NCI-H460 (cell line): ENCODE results near the gene PACS1. TPM values are rescaled to one million over a fixed set of nuclear protein-coding genes. Genes with fewer than 3 reads are reported as not detected.
"Not testable (repeated sequence)": the region's sequence is repeated elsewhere in the genome, so short reads cannot be mapped to it uniquely, and the experiment has no call there.

Experiments
- DNase-seq: peaks from one replicate; pipeline ENCODE4 v3.0.0-alpha.2; 2016; ENCODE audit warnings: low read depth; ENCODE audit errors: extremely low read depth
- total RNA-seq: library from RNA; depleted of rRNA; stranded (reverse); fragments of >200 nt; shearing (Covaris generic); gene quantifications from 2 replicates; pipeline ENCODE4 v1.2.3, GENCODE V29; 2014

PACS1 gene
- total RNA-seq, 1 experiment from 2014 or later, result 10.3 TPM

- no peak for DNase-seq
Measured at GRCh38 chr11:66239998-66240780, 170.1 kb downstream of the PACS1 start.

- no peak for DNase-seq
Measured at GRCh38 chr11:66240781-66241136, 170.7 kb downstream of the PACS1 start.

GRCh38 chr11:66242095-66242765 lies 172.2 kb downstream of the PACS1 start:
- no peak for DNase-seq

GRCh38 chr11:66243782-66244535 lies 173.9 kb downstream of the PACS1 start:
- DNase-seq, result no peak

GRCh38 chr11:66247295-66247694 lies 177.2 kb downstream of the PACS1 start:
- no peak for DNase-seq

GRCh38 chr11:66247801-66248200 lies 177.7 kb downstream of the PACS1 start:
- DNase-seq, result no peak

- DNase-seq, result no peak
Measured at GRCh38 chr11:66248903-66249302, 178.8 kb downstream of the PACS1 start.

GRCh38 chr11:66251809-66252208 lies 181.7 kb downstream of the PACS1 start:
- no peak for DNase-seq

GRCh38 chr11:66253081-66253480 lies 183.0 kb downstream of the PACS1 start:
- DNase-seq, result not testable (repeated sequence)

GRCh38 chr11:66258473-66258893 lies 188.4 kb downstream of the PACS1 start:
- DNase-seq, result no peak

- no peak for DNase-seq
Measured at GRCh38 chr11:66259225-66259624, 189.2 kb downstream of the PACS1 start.

GRCh38 chr11:66259956-66260355 lies 189.9 kb downstream of the PACS1 start:
- no peak for DNase-seq

- no peak for DNase-seq
Measured at GRCh38 chr11:66261578-66261977, 191.5 kb downstream of the PACS1 start.

GRCh38 chr11:66262191-66262590 lies 192.1 kb downstream of the PACS1 start:
- DNase-seq, result no peak

GRCh38 chr11:66262696-66263095 lies 192.6 kb downstream of the PACS1 start:
- no peak for DNase-seq

GRCh38 chr11:66263231-66263630 lies 193.2 kb downstream of the PACS1 start:
- no peak for DNase-seq

GRCh38 chr11:66263785-66264184 lies 193.7 kb downstream of the PACS1 start:
- DNase-seq, result no peak

GRCh38 chr11:66264383-66264782 lies 194.3 kb downstream of the PACS1 start:
- no peak for DNase-seq

- DNase-seq, result no peak
Measured at GRCh38 chr11:66264914-66265313, 194.8 kb downstream of the PACS1 start.

GRCh38 chr11:66265531-66266377 lies 195.7 kb downstream of the PACS1 start:
- DNase-seq, result no peak
